ENCODE data around the gene MSANTD7.

GRCh38 chr10:14820010-14820774 lies 17.9 kb upstream of the MSANTD7 start:
- no peak for TF ChIP-seq POLR2A (IDR thresholded peaks at IDR 0.05; ENCODE audit: low read length)
- TF ChIP-seq GATA1 (IDR thresholded peaks at IDR 0.05; ENCODE audit: low read depth, low read length), result no peak
